VCaP (cell line): ENCODE measurements around the gene PLEKHA4.
"Not testable (repeated sequence)": the region's sequence is repeated elsewhere in the genome, so short reads cannot be mapped to it uniquely, and the experiment has no call there.

Experiments
- H3K27ac ChIP-seq: fragments of 450-650 bp; 2 replicates; pipeline ENCODE4 v1.5.1; 2017
- TF ChIP-seq, protein P1 (sequence below): fragments of 450-650 bp; conservative IDR thresholded peaks from 2 replicates; pipeline ENCODE4 v1.5.1; 2017; ENCODE audit warnings: mild to moderate bottlenecking, moderate library complexity

Gene PLEKHA4

GRCh38 chr19:48852292-48852691 is 16.1 kb downstream of the PLEKHA4 start:
- H3K27ac ChIP-seq: peak overlapping the region; percentile 53
- TF ChIP-seq, protein P1, sequence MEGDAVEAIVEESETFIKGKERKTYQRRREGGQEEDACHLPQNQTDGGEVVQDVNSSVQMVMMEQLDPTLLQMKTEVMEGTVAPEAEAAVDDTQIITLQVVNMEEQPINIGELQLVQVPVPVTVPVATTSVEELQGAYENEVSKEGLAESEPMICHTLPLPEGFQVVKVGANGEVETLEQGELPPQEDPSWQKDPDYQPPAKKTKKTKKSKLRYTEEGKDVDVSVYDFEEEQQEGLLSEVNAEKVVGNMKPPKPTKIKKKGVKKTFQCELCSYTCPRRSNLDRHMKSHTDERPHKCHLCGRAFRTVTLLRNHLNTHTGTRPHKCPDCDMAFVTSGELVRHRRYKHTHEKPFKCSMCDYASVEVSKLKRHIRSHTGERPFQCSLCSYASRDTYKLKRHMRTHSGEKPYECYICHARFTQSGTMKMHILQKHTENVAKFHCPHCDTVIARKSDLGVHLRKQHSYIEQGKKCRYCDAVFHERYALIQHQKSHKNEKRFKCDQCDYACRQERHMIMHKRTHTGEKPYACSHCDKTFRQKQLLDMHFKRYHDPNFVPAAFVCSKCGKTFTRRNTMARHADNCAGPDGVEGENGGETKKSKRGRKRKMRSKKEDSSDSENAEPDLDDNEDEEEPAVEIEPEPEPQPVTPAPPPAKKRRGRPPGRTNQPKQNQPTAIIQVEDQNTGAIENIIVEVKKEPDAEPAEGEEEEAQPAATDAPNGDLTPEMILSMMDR: no peak

- H3K27ac ChIP-seq: not testable (repeated sequence)
Observed at GRCh38 chr19:48846659-48847058, 21.8 kb downstream of the PLEKHA4 start.

DNA sequence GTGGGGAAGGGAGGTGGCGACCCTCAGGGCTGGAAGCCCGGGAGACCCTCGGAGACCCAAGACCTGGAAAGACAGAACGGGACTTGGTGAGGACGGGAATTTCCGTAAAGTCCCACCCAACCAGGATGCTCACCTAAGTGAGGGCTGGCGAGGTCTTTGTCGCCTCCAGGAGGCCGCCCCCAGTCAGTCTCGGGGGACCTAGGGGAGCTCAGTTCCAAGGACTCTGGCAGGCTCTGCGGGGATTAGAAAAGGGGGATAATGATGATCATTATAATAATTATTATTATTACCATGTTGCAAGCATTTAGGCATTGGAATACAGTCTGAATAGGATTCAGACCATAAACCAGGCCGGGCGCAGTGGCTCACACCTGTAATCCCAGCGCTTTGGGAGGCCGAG is 23.0 kb downstream of the PLEKHA4 start:
- TF ChIP-seq, protein P1: no peak

DNA sequence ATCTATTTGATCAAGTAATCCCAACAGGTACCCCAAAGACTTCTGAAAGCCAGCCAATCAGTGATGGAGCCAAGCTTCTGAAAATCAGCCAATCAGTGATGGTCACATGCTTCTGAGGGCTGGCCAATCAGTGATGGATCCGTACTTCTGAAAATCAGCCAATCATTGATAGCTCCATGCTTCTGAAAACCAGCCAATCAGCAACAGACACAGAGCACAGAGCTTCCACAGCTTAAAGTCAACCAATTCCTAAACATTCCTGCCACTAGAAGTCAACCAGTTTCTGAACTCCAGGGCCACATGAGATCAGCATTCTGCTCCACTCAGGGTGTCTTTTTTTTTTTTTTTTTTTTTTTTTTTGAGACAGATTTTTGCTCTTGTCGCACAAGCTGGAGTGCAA is 23.9 kb downstream of the PLEKHA4 start:
- TF ChIP-seq, protein P1: no peak
- no peak overlapping the region for H3K27ac ChIP-seq

More for the DNA sequence above, 23.0 kb downstream of the PLEKHA4 start:
- H3K27ac ChIP-seq: no peak overlapping the region

GRCh38 chr19:48842789-48843162 is 25.6 kb downstream of the PLEKHA4 start:
- H3K27ac ChIP-seq: no peak overlapping the region
- TF ChIP-seq, protein P1: peak; percentile 95

GRCh38 chr19:48841571-48841970 is 26.8 kb downstream of the PLEKHA4 start:
- no peak overlapping the region for H3K27ac ChIP-seq
- TF ChIP-seq, protein P1: no peak

- TF ChIP-seq, protein P1: no peak
- H3K27ac ChIP-seq: no peak overlapping the region
Observed at GRCh38 chr19:48841047-48841446, 27.4 kb downstream of the PLEKHA4 start.

DNA sequence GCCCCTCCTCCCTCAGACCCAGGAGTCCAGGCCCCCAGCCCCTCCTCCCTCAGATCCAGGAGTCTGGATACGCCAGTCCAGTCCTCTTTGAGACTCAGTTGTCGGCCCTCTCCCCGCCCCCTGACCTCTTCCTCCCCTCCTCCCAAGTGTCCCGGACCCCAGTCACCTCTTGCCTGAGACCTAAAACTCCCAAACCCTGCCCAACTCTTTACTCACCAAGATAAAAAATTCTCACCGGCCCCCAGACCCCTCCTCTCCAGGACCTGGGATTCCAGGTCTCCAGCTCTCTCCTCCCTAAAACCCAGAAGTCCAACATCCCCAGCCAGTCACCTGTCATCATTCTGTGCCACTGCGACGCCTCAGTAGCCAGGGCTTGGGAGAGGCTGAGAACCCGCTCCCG is 30.7 kb downstream of the PLEKHA4 start:
- no peak overlapping the region for H3K27ac ChIP-seq
- TF ChIP-seq, protein P1: no peak
